GM23338 (cell line): ENCODE measurements around the gene MTHFD1. TPM values are rescaled to one million over a fixed set of nuclear protein-coding genes. Genes with fewer than 3 reads are reported as not detected.

Experiments used
- ATAC-seq: fragments of 200-7000 bp; cut with Tn5 transposase; 3 replicates; pipeline ENCODE4 v1.9.1; 2020
- DNase-seq: peaks from one replicate; pipeline ENCODE4 v3.0.0-alpha.2; 2015; ENCODE audit warnings: low spot score
- H2AFZ ChIP-seq: fragments of 200-600 bp; sonication (generic); 2 replicates; pipeline ENCODE4 v1.8.0; 2016; ENCODE audit warnings: antibody characterized with exemption, mild to moderate bottlenecking, moderate library complexity
- H3F3A ChIP-seq: fragments of 200-600 bp; sonication (generic); replicated peaks from 2 replicates; pipeline ENCODE4 v1.8.0; 2017; ENCODE audit warnings: antibody characterized with exemption, mixed run types, low read depth
- H3K27ac ChIP-seq: fragments of 200-600 bp; sonication (generic); 2 replicates; pipeline ENCODE4 v1.6.1; 2016; ENCODE audit warnings: low read depth
- H3K27me3 ChIP-seq: fragments of 200-600 bp; sonication (generic); 2 replicates; pipeline ENCODE4 v1.8.0; 2016; ENCODE audit warnings: mild to moderate bottlenecking, mixed run types, moderate library complexity; ENCODE audit not compliant: insufficient read depth
- H3K36me3 ChIP-seq: fragments of 200-600 bp; sonication (generic); 2 replicates; pipeline ENCODE4 v1.8.0; 2016; ENCODE audit warnings: mild to moderate bottlenecking; ENCODE audit not compliant: insufficient read depth
- H3K4me1 ChIP-seq: fragments of 200-600 bp; sonication (generic); 2 replicates; pipeline ENCODE4 v1.8.0; 2016; ENCODE audit warnings: mild to moderate bottlenecking, moderate library complexity; ENCODE audit not compliant: insufficient read depth
- H3K4me2 ChIP-seq: fragments of 200-600 bp; sonication (generic); 2 replicates; pipeline ENCODE4 v1.7.1; 2017; ENCODE audit warnings: mixed run types
- H3K4me3 ChIP-seq: fragments of 200-600 bp; sonication (generic); 2 replicates; pipeline ENCODE4 v1.6.1; 2016; ENCODE audit warnings: mixed run types
- H3K79me2 ChIP-seq: fragments of 200-600 bp; sonication (generic); replicated peaks from 2 replicates; pipeline ENCODE4 v1.8.0; 2017; ENCODE audit warnings: mild to moderate bottlenecking; ENCODE audit not compliant: insufficient read depth
- H3K9me2 ChIP-seq: fragments of 200-600 bp; sonication (generic); 2 replicates; pipeline ENCODE4 v1.8.0; 2017; ENCODE audit not compliant: insufficient read depth
- H4K20me1 ChIP-seq: fragments of 200-600 bp; sonication (generic); replicated peaks from 2 replicates; pipeline ENCODE4 v1.8.0; 2017; ENCODE audit warnings: mild to moderate bottlenecking; ENCODE audit not compliant: insufficient read depth
- H3K27ac Mint-ChIP-seq: 2 replicates; pipeline ENCODE4 v1.8.0; 2020; ENCODE audit warnings: inconsistent platforms, mild to moderate bottlenecking, moderate library complexity, mixed read lengths
- H3K27me3 Mint-ChIP-seq: 3 replicates; pipeline ENCODE4 v1.8.0; 2022; ENCODE audit warnings: low read depth, mild to moderate bottlenecking, moderate library complexity, mixed read lengths, inconsistent platforms; ENCODE audit not compliant: insufficient read depth, poor library complexity
- H3K36me3 Mint-ChIP-seq: 3 replicates; pipeline ENCODE4 v1.8.0; 2021; ENCODE audit warnings: low read depth, mild to moderate bottlenecking, inconsistent platforms, moderate library complexity, mixed read lengths
- H3K4me1 Mint-ChIP-seq: 3 replicates; pipeline ENCODE4 v1.8.0; 2020; ENCODE audit warnings: mild to moderate bottlenecking, inconsistent platforms, mixed read lengths
- H3K4me3 Mint-ChIP-seq: 3 replicates; pipeline ENCODE4 v1.8.0; 2021; ENCODE audit warnings: moderate library complexity, mild to moderate bottlenecking, inconsistent platforms, mixed read lengths
- H3K9me3 Mint-ChIP-seq: 3 replicates; pipeline ENCODE4 v1.8.0; 2020; ENCODE audit warnings: moderate library complexity, mild to moderate bottlenecking, inconsistent platforms, mixed read lengths
- CREB1 ChIP-seq: fragments of 250-450 bp; sonication (Bioruptor Pico); IDR thresholded peaks from 2 replicates; pipeline ENCODE4 v1.5.0; 2020; ENCODE audit warnings: low read depth, mild to moderate bottlenecking, moderate library complexity
- EZH2 ChIP-seq: fragments of 200-600 bp; sonication (generic); IDR thresholded peaks from one replicate; pipeline ENCODE4 v1.8.0; 2017; ENCODE audit warnings: antibody characterized with exemption, mild to moderate bottlenecking, low read depth; ENCODE audit not compliant: unreplicated experiment
- EZH2phosphoT487 ChIP-seq: fragments of 200-600 bp; sonication (generic); IDR thresholded peaks from one replicate; pipeline ENCODE4 v1.8.1; 2018; ENCODE audit warnings: antibody characterized with exemption; ENCODE audit not compliant: unreplicated experiment
- NANOG ChIP-seq: IDR thresholded peaks from 2 replicates; pipeline ENCODE4 v1.6.1; 2016; ENCODE audit warnings: antibody characterized with exemption, borderline replicate concordance
- ZNF331 ChIP-seq: fragments of 250-450 bp; sonication (Bioruptor Pico); IDR thresholded peaks from 2 replicates; pipeline ENCODE4 v1.5.0; 2020; ENCODE audit warnings: low read depth, mild to moderate bottlenecking, moderate library complexity
- polyA plus RNA-seq: library from polyadenylated mRNA; unstranded; fragments of >200 nt; fragmentation: Nextera tagmentation; extraction: Ambion mirVana; gene quantifications from 2 replicates; pipeline ENCODE4 v1.2.1, GENCODE V29; 2016
- total RNA-seq: library from RNA; depleted of rRNA; stranded (reverse); fragments of >200 nt; shearing (Covaris generic); gene quantifications from 2 replicates; pipeline ENCODE4 v1.2.3, GENCODE V29; 2014
- TF ChIP-seq, protein P1 (sequence below): fragments of 250-450 bp; sonication (Bioruptor Pico); IDR thresholded peaks from 2 replicates; pipeline ENCODE4 v1.5.0; 2020; ENCODE audit warnings: mild to moderate bottlenecking, moderate library complexity
- TF ChIP-seq, protein P2 (sequence below): IDR thresholded peaks from one replicate; pipeline ENCODE4 v1.6.1; 2018; ENCODE audit warnings: antibody characterized with exemption; ENCODE audit not compliant: unreplicated experiment
- TF ChIP-seq, protein P3 (sequence below), 2 experiments: fragments of 200-600 bp in 1 of 2; sonication (generic) in 1 of 2; conservative IDR thresholded peaks; 2 replicates each; pipeline versions ENCODE4 v1.5.1 to v1.6.1; 2016 to 2017; ENCODE audit warnings: antibody characterized with exemption in 2 of 2, low read depth in 2 of 2, mild to moderate bottlenecking in 2 of 2, moderate library complexity in 1 of 2

Gene MTHFD1
- total and polyA plus RNA-seq, 2 experiments from 2014 or later = 219 to 237 TPM

DNA sequence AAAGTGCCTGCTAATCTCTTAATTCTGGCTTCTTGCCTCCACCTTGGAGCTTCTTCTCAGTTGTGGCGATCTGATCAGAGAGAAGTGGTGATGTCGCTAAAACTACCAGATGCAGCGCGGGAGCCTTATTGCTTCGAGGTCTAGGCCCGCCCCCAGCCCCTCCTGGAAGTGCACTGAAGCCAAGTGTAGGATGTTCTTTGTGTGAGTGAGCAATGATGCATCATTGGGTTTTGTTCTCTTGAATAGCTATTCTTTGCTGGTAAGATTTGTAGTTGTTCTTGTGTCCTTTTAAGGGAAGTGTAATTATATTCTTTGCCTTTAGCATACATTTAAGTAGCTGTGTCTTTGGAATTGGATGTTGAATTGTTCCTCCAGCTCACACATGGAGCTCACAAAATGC lies 35.8 kb downstream of the MTHFD1 start:
- no peak for DNase-seq
- H3K27me3 ChIP-seq = no peaks in the 10 kb centered on the region
- H3K27ac Mint-ChIP-seq = no peak overlapping the region
- no peak overlapping the region for H3K4me3 ChIP-seq
- H3K27ac ChIP-seq = no peak overlapping the region
- peaks cover 29% of the 10 kb centered on the region for H3F3A ChIP-seq
- no peak overlapping the region for H2AFZ ChIP-seq
- no peak overlapping the region for H3K4me2 ChIP-seq
- H3K79me2 ChIP-seq = peaks cover 8% of the 10 kb centered on the region; the same call in 1 of the 2 replicates
- peaks cover 96% of the 10 kb centered on the region for H3K36me3 Mint-ChIP-seq
- H3K4me1 Mint-ChIP-seq = no peaks in the 10 kb centered on the region
- peaks cover 74% of the 10 kb centered on the region for H3K36me3 ChIP-seq
- H3K9me3 Mint-ChIP-seq = no peaks in the 10 kb centered on the region
- ATAC-seq = no peak
- H3K27me3 Mint-ChIP-seq = peaks cover 4% of the 10 kb centered on the region
- H3K4me3 Mint-ChIP-seq = no peak overlapping the region
- H3K4me1 ChIP-seq = no peaks in the 10 kb centered on the region
- TF ChIP-seq, protein P1, sequence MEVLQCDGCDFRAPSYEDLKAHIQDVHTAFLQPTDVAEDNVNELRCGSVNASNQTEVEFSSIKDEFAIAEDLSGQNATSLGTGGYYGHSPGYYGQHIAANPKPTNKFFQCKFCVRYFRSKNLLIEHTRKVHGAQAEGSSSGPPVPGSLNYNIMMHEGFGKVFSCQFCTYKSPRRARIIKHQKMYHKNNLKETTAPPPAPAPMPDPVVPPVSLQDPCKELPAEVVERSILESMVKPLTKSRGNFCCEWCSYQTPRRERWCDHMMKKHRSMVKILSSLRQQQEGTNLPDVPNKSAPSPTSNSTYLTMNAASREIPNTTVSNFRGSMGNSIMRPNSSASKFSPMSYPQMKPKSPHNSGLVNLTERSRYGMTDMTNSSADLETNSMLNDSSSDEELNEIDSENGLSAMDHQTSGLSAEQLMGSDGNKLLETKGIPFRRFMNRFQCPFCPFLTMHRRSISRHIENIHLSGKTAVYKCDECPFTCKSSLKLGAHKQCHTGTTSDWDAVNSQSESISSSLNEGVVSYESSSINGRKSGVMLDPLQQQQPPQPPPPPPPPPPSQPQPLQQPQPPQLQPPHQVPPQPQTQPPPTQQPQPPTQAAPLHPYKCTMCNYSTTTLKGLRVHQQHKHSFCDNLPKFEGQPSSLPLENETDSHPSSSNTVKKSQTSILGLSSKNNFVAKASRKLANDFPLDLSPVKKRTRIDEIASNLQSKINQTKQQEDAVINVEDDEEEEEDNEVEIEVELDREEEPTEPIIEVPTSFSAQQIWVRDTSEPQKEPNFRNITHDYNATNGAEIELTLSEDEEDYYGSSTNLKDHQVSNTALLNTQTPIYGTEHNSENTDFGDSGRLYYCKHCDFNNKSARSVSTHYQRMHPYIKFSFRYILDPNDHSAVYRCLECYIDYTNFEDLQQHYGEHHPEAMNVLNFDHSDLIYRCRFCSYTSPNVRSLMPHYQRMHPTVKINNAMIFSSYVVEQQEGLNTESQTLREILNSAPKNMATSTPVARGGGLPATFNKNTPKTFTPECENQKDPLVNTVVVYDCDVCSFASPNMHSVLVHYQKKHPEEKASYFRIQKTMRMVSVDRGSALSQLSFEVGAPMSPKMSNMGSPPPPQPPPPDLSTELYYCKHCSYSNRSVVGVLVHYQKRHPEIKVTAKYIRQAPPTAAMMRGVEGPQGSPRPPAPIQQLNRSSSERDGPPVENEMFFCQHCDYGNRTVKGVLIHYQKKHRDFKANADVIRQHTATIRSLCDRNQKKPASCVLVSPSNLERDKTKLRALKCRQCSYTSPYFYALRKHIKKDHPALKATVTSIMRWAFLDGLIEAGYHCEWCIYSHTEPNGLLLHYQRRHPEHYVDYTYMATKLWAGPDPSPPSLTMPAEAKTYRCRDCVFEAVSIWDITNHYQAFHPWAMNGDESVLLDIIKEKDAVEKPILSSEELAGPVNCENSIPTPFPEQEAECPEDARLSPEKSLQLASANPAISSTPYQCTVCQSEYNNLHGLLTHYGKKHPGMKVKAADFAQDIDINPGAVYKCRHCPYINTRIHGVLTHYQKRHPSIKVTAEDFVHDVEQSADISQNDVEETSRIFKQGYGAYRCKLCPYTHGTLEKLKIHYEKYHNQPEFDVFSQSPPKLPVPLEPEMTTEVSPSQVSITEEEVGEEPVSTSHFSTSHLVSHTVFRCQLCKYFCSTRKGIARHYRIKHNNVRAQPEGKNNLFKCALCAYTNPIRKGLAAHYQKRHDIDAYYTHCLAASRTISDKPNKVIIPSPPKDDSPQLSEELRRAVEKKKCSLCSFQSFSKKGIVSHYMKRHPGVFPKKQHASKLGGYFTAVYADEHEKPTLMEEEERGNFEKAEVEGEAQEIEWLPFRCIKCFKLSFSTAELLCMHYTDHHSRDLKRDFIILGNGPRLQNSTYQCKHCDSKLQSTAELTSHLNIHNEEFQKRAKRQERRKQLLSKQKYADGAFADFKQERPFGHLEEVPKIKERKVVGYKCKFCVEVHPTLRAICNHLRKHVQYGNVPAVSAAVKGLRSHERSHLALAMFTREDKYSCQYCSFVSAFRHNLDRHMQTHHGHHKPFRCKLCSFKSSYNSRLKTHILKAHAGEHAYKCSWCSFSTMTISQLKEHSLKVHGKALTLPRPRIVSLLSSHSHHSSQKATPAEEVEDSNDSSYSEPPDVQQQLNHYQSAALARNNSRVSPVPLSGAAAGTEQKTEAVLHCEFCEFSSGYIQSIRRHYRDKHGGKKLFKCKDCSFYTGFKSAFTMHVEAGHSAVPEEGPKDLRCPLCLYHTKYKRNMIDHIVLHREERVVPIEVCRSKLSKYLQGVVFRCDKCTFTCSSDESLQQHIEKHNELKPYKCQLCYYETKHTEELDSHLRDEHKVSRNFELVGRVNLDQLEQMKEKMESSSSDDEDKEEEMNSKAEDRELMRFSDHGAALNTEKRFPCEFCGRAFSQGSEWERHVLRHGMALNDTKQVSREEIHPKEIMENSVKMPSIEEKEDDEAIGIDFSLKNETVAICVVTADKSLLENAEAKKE (CRISPR knock-in tag) = no peak
- TF ChIP-seq EZH2 (no peak), ZNF331 (CRISPR knock-in tag) (no peak), EZH2phosphoT487 (no peak), NANOG (no peak), CREB1 (no peak)
- TF ChIP-seq, protein P2, sequence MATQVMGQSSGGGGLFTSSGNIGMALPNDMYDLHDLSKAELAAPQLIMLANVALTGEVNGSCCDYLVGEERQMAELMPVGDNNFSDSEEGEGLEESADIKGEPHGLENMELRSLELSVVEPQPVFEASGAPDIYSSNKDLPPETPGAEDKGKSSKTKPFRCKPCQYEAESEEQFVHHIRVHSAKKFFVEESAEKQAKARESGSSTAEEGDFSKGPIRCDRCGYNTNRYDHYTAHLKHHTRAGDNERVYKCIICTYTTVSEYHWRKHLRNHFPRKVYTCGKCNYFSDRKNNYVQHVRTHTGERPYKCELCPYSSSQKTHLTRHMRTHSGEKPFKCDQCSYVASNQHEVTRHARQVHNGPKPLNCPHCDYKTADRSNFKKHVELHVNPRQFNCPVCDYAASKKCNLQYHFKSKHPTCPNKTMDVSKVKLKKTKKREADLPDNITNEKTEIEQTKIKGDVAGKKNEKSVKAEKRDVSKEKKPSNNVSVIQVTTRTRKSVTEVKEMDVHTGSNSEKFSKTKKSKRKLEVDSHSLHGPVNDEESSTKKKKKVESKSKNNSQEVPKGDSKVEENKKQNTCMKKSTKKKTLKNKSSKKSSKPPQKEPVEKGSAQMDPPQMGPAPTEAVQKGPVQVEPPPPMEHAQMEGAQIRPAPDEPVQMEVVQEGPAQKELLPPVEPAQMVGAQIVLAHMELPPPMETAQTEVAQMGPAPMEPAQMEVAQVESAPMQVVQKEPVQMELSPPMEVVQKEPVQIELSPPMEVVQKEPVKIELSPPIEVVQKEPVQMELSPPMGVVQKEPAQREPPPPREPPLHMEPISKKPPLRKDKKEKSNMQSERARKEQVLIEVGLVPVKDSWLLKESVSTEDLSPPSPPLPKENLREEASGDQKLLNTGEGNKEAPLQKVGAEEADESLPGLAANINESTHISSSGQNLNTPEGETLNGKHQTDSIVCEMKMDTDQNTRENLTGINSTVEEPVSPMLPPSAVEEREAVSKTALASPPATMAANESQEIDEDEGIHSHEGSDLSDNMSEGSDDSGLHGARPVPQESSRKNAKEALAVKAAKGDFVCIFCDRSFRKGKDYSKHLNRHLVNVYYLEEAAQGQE = no peak
- TF ChIP-seq, protein P3, sequence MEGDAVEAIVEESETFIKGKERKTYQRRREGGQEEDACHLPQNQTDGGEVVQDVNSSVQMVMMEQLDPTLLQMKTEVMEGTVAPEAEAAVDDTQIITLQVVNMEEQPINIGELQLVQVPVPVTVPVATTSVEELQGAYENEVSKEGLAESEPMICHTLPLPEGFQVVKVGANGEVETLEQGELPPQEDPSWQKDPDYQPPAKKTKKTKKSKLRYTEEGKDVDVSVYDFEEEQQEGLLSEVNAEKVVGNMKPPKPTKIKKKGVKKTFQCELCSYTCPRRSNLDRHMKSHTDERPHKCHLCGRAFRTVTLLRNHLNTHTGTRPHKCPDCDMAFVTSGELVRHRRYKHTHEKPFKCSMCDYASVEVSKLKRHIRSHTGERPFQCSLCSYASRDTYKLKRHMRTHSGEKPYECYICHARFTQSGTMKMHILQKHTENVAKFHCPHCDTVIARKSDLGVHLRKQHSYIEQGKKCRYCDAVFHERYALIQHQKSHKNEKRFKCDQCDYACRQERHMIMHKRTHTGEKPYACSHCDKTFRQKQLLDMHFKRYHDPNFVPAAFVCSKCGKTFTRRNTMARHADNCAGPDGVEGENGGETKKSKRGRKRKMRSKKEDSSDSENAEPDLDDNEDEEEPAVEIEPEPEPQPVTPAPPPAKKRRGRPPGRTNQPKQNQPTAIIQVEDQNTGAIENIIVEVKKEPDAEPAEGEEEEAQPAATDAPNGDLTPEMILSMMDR (conservative IDR thresholded peaks at IDR 0.05; ENCODE audit: low read depth in 2 of 2) = no peak
- peaks cover 17% of the 10 kb centered on the region for H4K20me1 ChIP-seq
- H3K9me2 ChIP-seq = no peaks in the 10 kb centered on the region
